Thoracic aorta (tissue), 2 donors: Measurements from ENCODE around the gene OPRD1. TPM values are rescaled to one million over a fixed set of nuclear protein-coding genes. Genes with fewer than 3 reads are reported as not detected.
"Not testable (repeated sequence)": the region's sequence is repeated elsewhere in the genome, so short reads cannot be mapped to it uniquely, and the experiment has no call there.

ENCODE experiments used
- ATAC-seq: fragments of 150-250 bp; one replicate; pipeline ENCODE4 v1.8.0; 2017; ENCODE audit warnings: low read depth; ENCODE audit not compliant: insufficient number of reproducible peaks, low FRiP score
- DNase-seq: peaks from one replicate; pipeline ENCODE4 v3.0.0-alpha.2; 2020; ENCODE audit warnings: low spot score
- H3K27ac ChIP-seq, 2 donors: fragments of 200-600 bp; sonication (generic); 1 replicate in 1 of 2; 2 replicates in 1 of 2; pipeline ENCODE4 v1.5.1; 2016; ENCODE audit warnings: mild to moderate bottlenecking in 2 of 2, moderate library complexity in 2 of 2
- H3K27me3 ChIP-seq: fragments of 200-600 bp; sonication (generic); replicated peaks from 2 replicates; pipeline ENCODE4 v1.6.0; 2016; ENCODE audit warnings: mild to moderate bottlenecking; ENCODE audit not compliant: insufficient read depth
- H3K36me3 ChIP-seq: fragments of 200-600 bp; sonication (generic); one replicate; pipeline ENCODE4 v1.5.1; 2016
- H3K4me1 ChIP-seq, 2 donors: fragments of 200-600 bp; sonication (generic); 1 replicate in 1 of 2; 2 replicates in 1 of 2; pipeline versions ENCODE4 v1.5.1 to v1.6.0; 2016; ENCODE audit warnings: low read depth in 2 of 2, mild to moderate bottlenecking in 1 of 2; ENCODE audit not compliant: control insufficient read depth in 1 of 2
- H3K4me3 ChIP-seq: fragments of 200-600 bp; sonication (generic); 2 replicates; pipeline ENCODE4 v1.5.1; 2016; ENCODE audit warnings: mild to moderate bottlenecking
- H3K9me3 ChIP-seq: fragments of 200-600 bp; sonication (generic); 2 replicates; pipeline ENCODE4 v1.5.1; 2016
- CTCF ChIP-seq: fragments of 200-600 bp; sonication (generic); IDR thresholded peaks from one replicate; pipeline ENCODE4 v1.5.1; 2019; ENCODE audit warnings: antibody characterized with exemption
- total RNA-seq, 2 donors: library from RNA; depleted of rRNA; stranded (reverse); fragments of >200 nt; gene quantifications; one replicate each; pipeline versions ENCODE4 v1.1.0 to v1.2.3, GENCODE V29; 2016

Gene OPRD1
- total RNA-seq, 2 donors from 2014 or later = not detected

- Histone ChIP-seq H3K27me3 (no peaks in the 10 kb centered on the region), H3K4me3 (no peak overlapping the region), H3K27ac (no peak overlapping the region), H3K36me3 (no peaks in the 10 kb centered on the region), H3K9me3 (no peaks in the 10 kb centered on the region), H3K4me1 (no peaks in the 10 kb centered on the region)
- ATAC-seq = no peak
- no peak for DNase-seq
- no peak for TF ChIP-seq CTCF
These were observed 7.0 kb downstream of the OPRD1 start for GRCh38 chr1:28819020-28819419.

GRCh38 chr1:28822799-28823198 is 10.8 kb downstream of the OPRD1 start:
- H3K36me3 ChIP-seq = no peaks in the 10 kb centered on the region
- H3K9me3 ChIP-seq = no peaks in the 10 kb centered on the region
- no peak overlapping the region for H3K27ac ChIP-seq
- ATAC-seq = no peak
- no peak for TF ChIP-seq CTCF
- no peaks in the 10 kb centered on the region for H3K27me3 ChIP-seq
- no peaks in the 10 kb centered on the region for H3K4me1 ChIP-seq
- no peak for DNase-seq
- H3K4me3 ChIP-seq = no peak overlapping the region

GRCh38 chr1:28824061-28824460 is 12.1 kb downstream of the OPRD1 start:
- H3K36me3 ChIP-seq, ATAC-seq, H3K27me3 ChIP-seq, H3K4me1 ChIP-seq, H3K27ac ChIP-seq, H3K4me3 ChIP-seq, DNase-seq, H3K9me3 ChIP-seq: not testable (repeated sequence)

- ATAC-seq = not testable (repeated sequence)
These were observed 16.4 kb downstream of the OPRD1 start for GRCh38 chr1:28828227-28828858.

GRCh38 chr1:28830814-28831213 is 18.8 kb downstream of the OPRD1 start:
- Histone ChIP-seq H3K4me1 (no peaks in the 10 kb centered on the region), H3K4me3 (no peak overlapping the region), H3K27me3 (no peaks in the 10 kb centered on the region), H3K27ac (no peak overlapping the region), H3K9me3 (no peaks in the 10 kb centered on the region), H3K36me3 (no peaks in the 10 kb centered on the region)
- ATAC-seq = no peak
- no peak for DNase-seq
- TF ChIP-seq CTCF = no peak

More at GRCh38 chr1:28828227-28828858, 16.4 kb downstream of the OPRD1 start:
- not testable (repeated sequence) for H3K9me3 ChIP-seq, H3K36me3 ChIP-seq, H3K4me3 ChIP-seq, H3K27ac ChIP-seq, H3K4me1 ChIP-seq, H3K27me3 ChIP-seq, DNase-seq

GRCh38 chr1:28832966-28833365 is 21.0 kb downstream of the OPRD1 start:
- Histone ChIP-seq H3K4me3 (no peak overlapping the region), H3K4me1 (no peaks in the 10 kb centered on the region), H3K9me3 (no peaks in the 10 kb centered on the region), H3K27ac (no peak overlapping the region), H3K27me3 (no peaks in the 10 kb centered on the region), H3K36me3 (no peaks in the 10 kb centered on the region)
- ATAC-seq (no peak), DNase-seq (no peak)
- no peak for TF ChIP-seq CTCF
